Peyer's patch (tissue), 4 donors: Measurements from ENCODE around the gene MBD3.

Experiments used
- POLR2A ChIP-seq, 2 donors: fragments of 450-650 bp; IDR thresholded peaks; one replicate each; pipeline ENCODE4 v1.5.1; 2017; ENCODE audit warnings: antibody characterized with exemption in 2 of 2, mild to moderate bottlenecking in 2 of 2, moderate library complexity in 2 of 2
- TF ChIP-seq, protein P1 (sequence below), 6 experiments: fragments of 450-650 bp in 4 of 6; fragments of 200-600 bp in 2 of 6; sonication (generic) in 1 of 6; IDR thresholded peaks; one replicate each; pipeline ENCODE4 v1.5.1; 2017 to 2019; ENCODE audit warnings: antibody characterized with exemption in 6 of 6, mild to moderate bottlenecking in 3 of 6, moderate library complexity in 1 of 6

- TF ChIP-seq, protein P1, sequence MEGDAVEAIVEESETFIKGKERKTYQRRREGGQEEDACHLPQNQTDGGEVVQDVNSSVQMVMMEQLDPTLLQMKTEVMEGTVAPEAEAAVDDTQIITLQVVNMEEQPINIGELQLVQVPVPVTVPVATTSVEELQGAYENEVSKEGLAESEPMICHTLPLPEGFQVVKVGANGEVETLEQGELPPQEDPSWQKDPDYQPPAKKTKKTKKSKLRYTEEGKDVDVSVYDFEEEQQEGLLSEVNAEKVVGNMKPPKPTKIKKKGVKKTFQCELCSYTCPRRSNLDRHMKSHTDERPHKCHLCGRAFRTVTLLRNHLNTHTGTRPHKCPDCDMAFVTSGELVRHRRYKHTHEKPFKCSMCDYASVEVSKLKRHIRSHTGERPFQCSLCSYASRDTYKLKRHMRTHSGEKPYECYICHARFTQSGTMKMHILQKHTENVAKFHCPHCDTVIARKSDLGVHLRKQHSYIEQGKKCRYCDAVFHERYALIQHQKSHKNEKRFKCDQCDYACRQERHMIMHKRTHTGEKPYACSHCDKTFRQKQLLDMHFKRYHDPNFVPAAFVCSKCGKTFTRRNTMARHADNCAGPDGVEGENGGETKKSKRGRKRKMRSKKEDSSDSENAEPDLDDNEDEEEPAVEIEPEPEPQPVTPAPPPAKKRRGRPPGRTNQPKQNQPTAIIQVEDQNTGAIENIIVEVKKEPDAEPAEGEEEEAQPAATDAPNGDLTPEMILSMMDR (IDR thresholded peaks at IDR 0.05), result no peak
- no peak for TF ChIP-seq POLR2A (IDR thresholded peaks at IDR 0.05)
These were observed 42.2 kb upstream of the MBD3 start for GRCh38 chr19:1634938-1635243.
